A673 (cell line): ENCODE measurements around the gene NOS3. TPM values are rescaled to one million over a fixed set of nuclear protein-coding genes. Genes with fewer than 3 reads are reported as not detected.
A peak's percentile ranks its signal among the peaks of the same experiment; 100 is the strongest.

Experiments used
- BruUV-seq: library from RNA; stranded (reverse); fragments of 400-500 nt; replicated peaks from 2 replicates; lab custom pipeline; 2021; lab: Mats Ljungman, UMichigan
- CTCF ChIA-PET: fragments of 300-600 bp; sonication (Branson Sonifier 250); formaldehyde crosslinking; loops from one replicate; lab custom pipeline; 2022; ENCODE audit warnings: antibody characterized with exemption; lab: Charles Lee
- POLR2A ChIA-PET: fragments of 300-600 bp; sonication (Branson Sonifier 250); formaldehyde crosslinking; loops from one replicate; lab custom pipeline; 2022; ENCODE audit warnings: antibody characterized with exemption; ENCODE audit not compliant: low non-redundant PET; lab: Charles Lee
- DNase-seq: peaks from one replicate; pipeline ENCODE4 v3.0.0-alpha.2; 2015; ENCODE audit warnings: low spot score
- H3K27ac ChIP-seq: fragments of 200-600 bp; sonication (generic); 2 replicates; pipeline ENCODE4 v1.5.1; 2016; ENCODE audit warnings: mixed run types, low read depth, mild to moderate bottlenecking, mixed read lengths, antibody characterized with exemption, low read length; ENCODE audit not compliant: poor library complexity, severe bottlenecking
- H3K27me3 ChIP-seq: fragments of 200-600 bp; sonication (generic); replicated peaks from 2 replicates; pipeline ENCODE4 v1.6.1; 2017; ENCODE audit warnings: mixed run types, low read depth, mild to moderate bottlenecking, mixed read lengths, antibody characterized with exemption, low read length; ENCODE audit not compliant: insufficient read depth, poor library complexity
- H3K36me3 ChIP-seq: fragments of 200-600 bp; sonication (generic); 2 replicates; pipeline ENCODE4 v1.6.1; 2016; ENCODE audit warnings: mixed run types, mild to moderate bottlenecking, mixed read lengths, antibody characterized with exemption, low read length; ENCODE audit not compliant: insufficient read depth, poor library complexity, severe bottlenecking
- H3K4me1 ChIP-seq: fragments of 200-600 bp; sonication (generic); 2 replicates; pipeline ENCODE4 v1.6.1; 2017; ENCODE audit warnings: mixed run types, mild to moderate bottlenecking, mixed read lengths, antibody characterized with exemption, low read length; ENCODE audit not compliant: insufficient read depth, poor library complexity, severe bottlenecking
- H3K4me3 ChIP-seq: fragments of 200-600 bp; sonication (generic); 2 replicates; pipeline ENCODE4 v1.5.1; 2016; ENCODE audit warnings: low read depth, mixed run types, mild to moderate bottlenecking, mixed read lengths, low read length; ENCODE audit not compliant: poor library complexity, severe bottlenecking
- H3K9me3 ChIP-seq: fragments of 200-600 bp; sonication (generic); 2 replicates; pipeline ENCODE4 v1.6.1; 2016; ENCODE audit warnings: mixed run types, low read depth, mild to moderate bottlenecking, mixed read lengths, antibody characterized with exemption, low read length; ENCODE audit not compliant: poor library complexity, severe bottlenecking
- EZH2 ChIP-seq: fragments of 200-600 bp; sonication (generic); IDR thresholded peaks from 2 replicates; pipeline ENCODE4 v1.6.1; 2017; ENCODE audit warnings: borderline replicate concordance, low read depth, mild to moderate bottlenecking, mixed read lengths, antibody characterized with exemption, low read length; ENCODE audit not compliant: poor library complexity, severe bottlenecking
- intact Hi-C: fragments of 100-400 bp; cut with micrococcal nuclease; formaldehyde crosslinking; loops from one replicate; pipeline ENCODE4 v1.10.0; 2022; ENCODE audit not compliant: unreplicated experiment
- total RNA-seq: library from RNA; stranded (reverse); gene quantifications from 2 replicates; pipeline ENCODE4 v1.2.3, GENCODE V29; 2021
- TF ChIP-seq, protein P1 (sequence below): fragments of 300-800, 200-600 bp; sonication (generic); conservative IDR thresholded peaks from 2 replicates; pipeline ENCODE4 v1.5.1; 2017; ENCODE audit warnings: low read depth, mild to moderate bottlenecking, antibody characterized with exemption, low read length, moderate library complexity, mixed read lengths

Gene NOS3
- total RNA-seq, 1 experiment from 2014 or later, result 0.75 TPM

DNA sequence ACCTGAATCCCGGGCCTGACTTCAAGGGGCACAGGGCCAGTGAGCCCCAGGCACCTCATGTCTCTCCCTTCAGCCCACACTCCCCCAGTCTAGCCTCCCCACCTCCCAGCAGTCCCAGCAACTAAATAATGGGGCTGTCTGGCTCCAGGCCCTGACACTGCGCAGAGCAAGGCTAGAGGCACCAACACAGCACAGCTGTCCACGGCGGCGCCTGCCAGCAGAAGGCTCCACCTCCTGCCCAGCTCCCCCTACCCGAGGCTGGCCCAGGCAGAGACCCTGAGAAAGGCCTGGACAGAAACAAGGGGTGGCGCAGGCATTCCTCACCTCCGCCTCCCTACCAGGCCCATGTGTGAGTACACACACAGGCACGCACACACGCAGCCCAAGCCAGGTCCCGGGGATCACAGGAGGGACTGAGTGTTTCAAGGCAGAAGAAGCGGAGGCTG lies 18.8 kb upstream of the NOS3 start:
- ChIA-PET CTCF (no interaction called here), POLR2A (no interaction called here)
- TF ChIP-seq EZH2, result no peak
- TF ChIP-seq, protein P1, sequence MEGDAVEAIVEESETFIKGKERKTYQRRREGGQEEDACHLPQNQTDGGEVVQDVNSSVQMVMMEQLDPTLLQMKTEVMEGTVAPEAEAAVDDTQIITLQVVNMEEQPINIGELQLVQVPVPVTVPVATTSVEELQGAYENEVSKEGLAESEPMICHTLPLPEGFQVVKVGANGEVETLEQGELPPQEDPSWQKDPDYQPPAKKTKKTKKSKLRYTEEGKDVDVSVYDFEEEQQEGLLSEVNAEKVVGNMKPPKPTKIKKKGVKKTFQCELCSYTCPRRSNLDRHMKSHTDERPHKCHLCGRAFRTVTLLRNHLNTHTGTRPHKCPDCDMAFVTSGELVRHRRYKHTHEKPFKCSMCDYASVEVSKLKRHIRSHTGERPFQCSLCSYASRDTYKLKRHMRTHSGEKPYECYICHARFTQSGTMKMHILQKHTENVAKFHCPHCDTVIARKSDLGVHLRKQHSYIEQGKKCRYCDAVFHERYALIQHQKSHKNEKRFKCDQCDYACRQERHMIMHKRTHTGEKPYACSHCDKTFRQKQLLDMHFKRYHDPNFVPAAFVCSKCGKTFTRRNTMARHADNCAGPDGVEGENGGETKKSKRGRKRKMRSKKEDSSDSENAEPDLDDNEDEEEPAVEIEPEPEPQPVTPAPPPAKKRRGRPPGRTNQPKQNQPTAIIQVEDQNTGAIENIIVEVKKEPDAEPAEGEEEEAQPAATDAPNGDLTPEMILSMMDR, result no peak
- BruUV-seq, result no TSS peak
- Histone ChIP-seq H3K27ac (no peak overlapping the region), H3K36me3 (no peaks in the 10 kb centered on the region), H3K4me3 (no peak overlapping the region), H3K9me3 (no peaks in the 10 kb centered on the region), H3K4me1 (peaks cover 12% of the 10 kb centered on the region), H3K27me3 (no peaks in the 10 kb centered on the region)
- DNase-seq, result no peak
- intact Hi-C loops, result no loop called here

GRCh38 chr7:150972741-150973140 lies 18.1 kb upstream of the NOS3 start:
- TF ChIP-seq, protein P1, result no peak
- TF ChIP-seq EZH2, result no peak
- BruUV-seq, result no TSS peak
- POLR2A ChIA-PET, result no interaction called here
- Histone ChIP-seq H3K27ac (no peak overlapping the region), H3K27me3 (no peaks in the 10 kb centered on the region), H3K36me3 (no peaks in the 10 kb centered on the region), H3K9me3 (no peaks in the 10 kb centered on the region), H3K4me1 (peaks cover 15% of the 10 kb centered on the region), H3K4me3 (no peak overlapping the region)
- CTCF ChIA-PET, result no interaction called here
- DNase-seq, result no peak
- intact Hi-C loops, result no loop called here

DNA sequence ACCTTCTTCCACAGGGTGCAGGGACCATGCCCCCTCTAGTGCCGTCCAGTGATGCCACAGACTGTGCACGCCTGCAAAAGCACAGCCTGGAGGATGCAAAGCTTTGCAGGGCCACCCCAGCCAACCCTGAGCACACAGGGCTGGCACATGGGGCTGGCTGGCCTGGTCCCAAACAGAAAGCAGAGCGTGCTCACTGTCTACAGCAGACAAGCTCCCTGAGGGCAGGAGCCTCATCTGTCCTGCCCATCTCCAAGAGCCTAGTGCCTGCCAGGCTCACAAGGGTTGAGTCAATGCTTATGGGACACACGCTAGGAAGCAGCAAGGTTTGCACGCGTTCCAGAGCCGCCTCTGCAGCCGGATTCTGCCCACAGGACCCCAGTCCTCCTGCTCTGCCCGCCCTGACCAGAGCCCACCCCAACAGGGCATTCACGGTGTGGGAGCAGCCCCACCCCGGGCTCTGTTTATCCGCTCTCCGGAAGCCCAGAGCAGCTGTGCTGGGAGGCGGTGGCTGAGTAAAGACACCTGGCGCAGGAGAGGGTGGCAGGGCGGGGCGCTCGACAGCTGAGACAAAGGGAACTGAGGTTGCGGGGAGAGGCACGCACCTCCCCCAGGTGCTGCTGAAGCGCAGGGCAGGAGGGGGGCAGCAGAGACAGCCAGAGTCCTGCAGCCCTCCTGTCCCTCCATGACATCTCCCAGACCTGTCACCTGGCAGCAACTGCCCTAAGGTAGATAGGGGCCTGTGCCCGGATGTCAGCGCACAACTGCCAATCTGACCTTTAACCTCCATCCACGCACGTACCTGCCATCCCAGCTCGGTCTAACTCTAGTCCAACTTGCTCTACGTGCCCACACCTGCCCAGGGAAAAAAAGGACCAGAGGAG lies 17.0 kb upstream of the NOS3 start:
- ChIA-PET POLR2A (no interaction called here), CTCF (interaction anchor here (0.7 kb wide), 1 partner anchor 9 kb away, joined by 3 read pairs; no protein-coding TSS in a partner anchor)
- H3K27ac ChIP-seq, result no peak overlapping the region
- peak overlapping the region; percentile 55 for H3K4me3 ChIP-seq
- H3K27me3 ChIP-seq, result no peaks in the 10 kb centered on the region
- TF ChIP-seq, protein P1, result no peak
- TF ChIP-seq EZH2, result no peak
- no peak for DNase-seq
- intact Hi-C loops, result no loop called here
- no peaks in the 10 kb centered on the region for H3K36me3 ChIP-seq
- BruUV-seq, result no TSS peak
- no peaks in the 10 kb centered on the region for H3K9me3 ChIP-seq
- peaks cover 18% of the 10 kb centered on the region for H3K4me1 ChIP-seq
